IMR-90 (cell line): Measurements from ENCODE around the gene RFX2. TPM values are rescaled to one million over a fixed set of nuclear protein-coding genes. Genes with fewer than 3 reads are reported as not detected.

Source experiments
- ATAC-seq: fragments of 200-7000 bp; cut with Tn5 transposase; 2 replicates; pipeline ENCODE4 v1.9.1; 2020; ENCODE audit warnings: low read depth, mild to moderate bottlenecking, moderate library complexity
- BruUV-seq: library from RNA; stranded (reverse); fragments of 400-500 nt; replicated peaks from 2 replicates; lab custom pipeline; 2021; lab: Mats Ljungman, UMichigan
- CTCF ChIA-PET: fragments of 300-600 bp; formaldehyde crosslinking; extraction: SDS; loops from one replicate; lab custom pipeline; 2021; ENCODE audit warnings: antibody characterized with exemption; lab: Yijun Ruan, JAX
- POLR2A ChIA-PET: fragments of 300-600 bp; sonication (Branson Sonifier 250); formaldehyde crosslinking; loops from one replicate; lab custom pipeline; 2022; ENCODE audit warnings: antibody characterized with exemption; ENCODE audit not compliant: unreplicated experiment; lab: Charles Lee
- DNase-seq: peaks from one replicate; pipeline ENCODE4 v3.0.0; 2013
- H2AFZ ChIP-seq: replicated peaks from 2 replicates; pipeline ENCODE3; 2013; ENCODE audit warnings: low read length, mild to moderate bottlenecking; ENCODE audit not compliant: poor library complexity
- H2AK5ac ChIP-seq: 2 replicates; pipeline ENCODE4 v1.6.1; 2013; ENCODE audit warnings: low read depth, low read length, inconsistent platforms
- H2AK9ac ChIP-seq: replicated peaks from 2 replicates; pipeline ENCODE3; 2013; ENCODE audit warnings: mild to moderate bottlenecking, low read depth, low read length, moderate library complexity; ENCODE audit not compliant: poor library complexity
- H2BK120ac ChIP-seq: 2 replicates; pipeline ENCODE4 v1.6.1; 2013; ENCODE audit warnings: low read depth, low read length, inconsistent platforms
- H2BK15ac ChIP-seq: 3 replicates; pipeline ENCODE4 v1.6.1; 2013; ENCODE audit warnings: low read depth, low read length, inconsistent platforms
- H2BK20ac ChIP-seq: 2 replicates; pipeline ENCODE4 v1.6.1; 2013; ENCODE audit warnings: low read depth, mild to moderate bottlenecking, inconsistent platforms, low read length, moderate library complexity
- H2BK5ac ChIP-seq: 2 replicates; pipeline ENCODE4 v1.6.1; 2013; ENCODE audit warnings: mild to moderate bottlenecking, low read depth, low read length, inconsistent platforms; ENCODE audit not compliant: poor library complexity, severe bottlenecking
- H3K14ac ChIP-seq: replicated peaks from 2 replicates; pipeline ENCODE4 v1.6.1; 2013; ENCODE audit warnings: low read depth, low read length, inconsistent platforms
- H3K18ac ChIP-seq: 2 replicates; pipeline ENCODE4 v1.6.1; 2013; ENCODE audit warnings: low read depth, low read length, control low read depth
- H3K23ac ChIP-seq: 2 replicates; pipeline ENCODE4 v1.6.1; 2013; ENCODE audit warnings: low read depth, low read length, inconsistent platforms
- H3K27ac ChIP-seq: 2 replicates; pipeline ENCODE4 v1.5.1; 2013; ENCODE audit warnings: mild to moderate bottlenecking, control low read depth, low read length; ENCODE audit not compliant: insufficient read depth
- H3K27me3 ChIP-seq: 2 replicates; pipeline ENCODE4 v1.6.1; 2013; ENCODE audit warnings: low read length; ENCODE audit not compliant: control insufficient read depth, insufficient read depth
- H3K36me3 ChIP-seq: 2 replicates; pipeline ENCODE4 v1.6.1; 2013; ENCODE audit warnings: low read length, mixed read lengths; ENCODE audit not compliant: control insufficient read depth, insufficient read depth
- H3K4ac ChIP-seq: 2 replicates; pipeline ENCODE4 v1.6.1; 2013; ENCODE audit warnings: low read depth, low read length, inconsistent platforms
- H3K4me1 ChIP-seq: 2 replicates; pipeline ENCODE4 v1.6.1; 2013; ENCODE audit warnings: low read length, mixed read lengths; ENCODE audit not compliant: control insufficient read depth, insufficient read depth
- H3K4me2 ChIP-seq: 2 replicates; pipeline ENCODE4 v1.6.1; 2013; ENCODE audit warnings: low read depth, mild to moderate bottlenecking, control low read depth, low read length, moderate library complexity
- H3K4me3 ChIP-seq: 2 replicates; pipeline ENCODE4 v1.5.1; 2013; ENCODE audit warnings: low read depth, mild to moderate bottlenecking, control low read depth, low read length, moderate library complexity; ENCODE audit not compliant: insufficient read depth
- H3K56ac ChIP-seq: 2 replicates; pipeline ENCODE4 v1.6.1; 2013; ENCODE audit warnings: low read length, inconsistent platforms; ENCODE audit not compliant: insufficient read depth; ENCODE audit errors: extremely low read depth
- H3K79me1 ChIP-seq, 2 experiments: 2 replicates each; pipeline ENCODE4 v1.6.1; 2013; ENCODE audit warnings: low read length in 2 of 2, inconsistent platforms in 1 of 2, low read depth in 1 of 2
- H3K9ac ChIP-seq: 2 replicates; pipeline ENCODE4 v1.6.1; 2013; ENCODE audit warnings: low read depth, low read length, control low read depth
- H3K9me1 ChIP-seq: 2 replicates; pipeline ENCODE4 v1.6.1; 2013; ENCODE audit warnings: low read length, inconsistent platforms; ENCODE audit not compliant: insufficient read depth
- H3K9me3 ChIP-seq: 2 replicates; pipeline ENCODE4 v1.6.1; 2013; ENCODE audit warnings: low read length; ENCODE audit not compliant: control insufficient read depth, insufficient read depth
- H4K20me1 ChIP-seq: 2 replicates; pipeline ENCODE4 v1.6.1; 2013; ENCODE audit warnings: low read length, inconsistent platforms; ENCODE audit not compliant: insufficient read depth
- H4K5ac ChIP-seq: 2 replicates; pipeline ENCODE4 v1.6.1; 2013; ENCODE audit warnings: mild to moderate bottlenecking, low read depth, low read length, control low read depth
- H4K8ac ChIP-seq, 2 experiments: 2 replicates each; pipeline ENCODE4 v1.6.1; 2013; ENCODE audit warnings: low read depth in 2 of 2, low read length in 2 of 2, control low read depth in 1 of 2, inconsistent platforms in 1 of 2
- H4K91ac ChIP-seq: 2 replicates; pipeline ENCODE4 v1.6.1; 2013; ENCODE audit warnings: low read depth, low read length, inconsistent platforms; ENCODE audit not compliant: insufficient read depth
- BHLHE40 ChIP-seq: fragments of 150-350 bp; IDR thresholded peaks from 2 replicates; pipeline ENCODE4 v1.6.1; 2016; ENCODE audit warnings: mild to moderate bottlenecking, low read depth, low read length
- CEBPB ChIP-seq: IDR thresholded peaks from 2 replicates; pipeline ENCODE4 v1.6.1; 2012; ENCODE audit warnings: low read depth, low read length, improper control_type of control experiment
- CHD1 ChIP-seq: IDR thresholded peaks from 2 replicates; pipeline ENCODE4 v1.6.1; 2012; ENCODE audit warnings: low read depth, low read length, improper control_type of control experiment
- FOS ChIP-seq: fragments of 150-350 bp; IDR thresholded peaks from 2 replicates; pipeline ENCODE4 v1.6.1; 2016; ENCODE audit warnings: low read depth, low read length
- MAFK ChIP-seq: IDR thresholded peaks from 2 replicates; pipeline ENCODE4 v1.6.1; 2012; ENCODE audit warnings: low read depth, low read length, improper control_type of control experiment
- MAZ ChIP-seq: IDR thresholded peaks from 2 replicates; pipeline ENCODE4 v1.6.1; 2012; ENCODE audit warnings: low read depth, mild to moderate bottlenecking, low read length, improper control_type of control experiment, moderate library complexity, borderline replicate concordance
- MXI1 ChIP-seq: IDR thresholded peaks from 2 replicates; pipeline ENCODE4 v1.6.1; 2012; ENCODE audit warnings: low read depth, mild to moderate bottlenecking, low read length, moderate library complexity, borderline replicate concordance
- POLR2A ChIP-seq: IDR thresholded peaks from 2 replicates; pipeline ENCODE4 v1.6.1; 2012; ENCODE audit warnings: mild to moderate bottlenecking, low read depth, low read length
- RAD21 ChIP-seq: IDR thresholded peaks from 2 replicates; pipeline ENCODE4 v1.6.1; 2012; ENCODE audit warnings: low read length, improper control_type of control experiment
- RCOR1 ChIP-seq: IDR thresholded peaks from 2 replicates; pipeline ENCODE4 v1.6.1; 2012; ENCODE audit warnings: mild to moderate bottlenecking, low read length, improper control_type of control experiment; ENCODE audit not compliant: insufficient replicate concordance
- RFX5 ChIP-seq: IDR thresholded peaks from 2 replicates; pipeline ENCODE4 v1.8.0; 2012; ENCODE audit warnings: low read depth, mild to moderate bottlenecking, low read length, moderate library complexity
- SMC3 ChIP-seq: fragments of 150-350 bp; IDR thresholded peaks from 2 replicates; pipeline ENCODE4 v1.6.1; 2016; ENCODE audit warnings: low read depth, mild to moderate bottlenecking, antibody characterized with exemption, low read length, moderate library complexity
- WGBS, 2 experiments: methylation state at CpG; one replicate each; pipeline versions ENCODE4 v1.1.5 to v1.1.7; 2013; ENCODE audit warnings: missing lambda C conversion rate in 2 of 2; ENCODE audit not compliant: insufficient read length in 1 of 2; ENCODE audit errors: extremely low coverage in 2 of 2; 5-methylcytosine and 5-hydroxymethylcytosine counted together
- dilution Hi-C: fragments of 300-500 bp; cut with HindIII; formaldehyde crosslinking; loops from one replicate; pipeline ENCODE4 v1.14.3; 2018; ENCODE audit warnings: low sequenced_read_pairs; ENCODE audit not compliant: unreplicated experiment
- in situ Hi-C: fragments of 300-500 bp; cut with MboI; formaldehyde crosslinking; loops from 3 replicates; pipeline ENCODE4 v1.14.3; 2019; ENCODE audit warnings: low sequenced_read_pairs, inconsistent platforms, mixed read lengths
- intact Hi-C: fragments of 100-400 bp; cut with micrococcal nuclease; formaldehyde crosslinking; loops from 2 replicates; pipeline ENCODE4 v1.10.0; 2022
- polyA plus RNA-seq, 3 experiments: library from polyadenylated mRNA; depleted of rRNA; stranded (reverse); fragments of >200 nt; gene quantifications; 2 replicates each; pipeline ENCODE4 v1.2.3, GENCODE V29; 2012; ENCODE audit warnings: low replicate concordance in 1 of 3
- total RNA-seq: library from RNA; depleted of rRNA; stranded (reverse); fragments of >200 nt; gene quantifications from 2 replicates; pipeline ENCODE4 v1.2.3, GENCODE V29; 2012
- TF ChIP-seq, protein P1 (sequence below): fragments of 150-350 bp; IDR thresholded peaks from 2 replicates; pipeline ENCODE4 v1.6.1; 2017; ENCODE audit warnings: mild to moderate bottlenecking, antibody characterized with exemption, low read length, low read depth
- TF ChIP-seq, protein P2 (sequence below): conservative IDR thresholded peaks from 2 replicates; pipeline ENCODE4 v1.5.1; 2012; ENCODE audit warnings: mild to moderate bottlenecking, low read depth, low read length, improper control_type of control experiment
- TF ChIP-seq, protein P3 (sequence below): fragments of 150-350 bp; IDR thresholded peaks from 2 replicates; pipeline ENCODE4 v1.6.1; 2016; ENCODE audit warnings: low read depth, mild to moderate bottlenecking, low read length, moderate library complexity, borderline replicate concordance

Gene RFX2
- total and polyA plus RNA-seq, 2 of the 4 experiments (the other 2 are of a cell fraction), result 2.2 to 4.9 TPM

DNA sequence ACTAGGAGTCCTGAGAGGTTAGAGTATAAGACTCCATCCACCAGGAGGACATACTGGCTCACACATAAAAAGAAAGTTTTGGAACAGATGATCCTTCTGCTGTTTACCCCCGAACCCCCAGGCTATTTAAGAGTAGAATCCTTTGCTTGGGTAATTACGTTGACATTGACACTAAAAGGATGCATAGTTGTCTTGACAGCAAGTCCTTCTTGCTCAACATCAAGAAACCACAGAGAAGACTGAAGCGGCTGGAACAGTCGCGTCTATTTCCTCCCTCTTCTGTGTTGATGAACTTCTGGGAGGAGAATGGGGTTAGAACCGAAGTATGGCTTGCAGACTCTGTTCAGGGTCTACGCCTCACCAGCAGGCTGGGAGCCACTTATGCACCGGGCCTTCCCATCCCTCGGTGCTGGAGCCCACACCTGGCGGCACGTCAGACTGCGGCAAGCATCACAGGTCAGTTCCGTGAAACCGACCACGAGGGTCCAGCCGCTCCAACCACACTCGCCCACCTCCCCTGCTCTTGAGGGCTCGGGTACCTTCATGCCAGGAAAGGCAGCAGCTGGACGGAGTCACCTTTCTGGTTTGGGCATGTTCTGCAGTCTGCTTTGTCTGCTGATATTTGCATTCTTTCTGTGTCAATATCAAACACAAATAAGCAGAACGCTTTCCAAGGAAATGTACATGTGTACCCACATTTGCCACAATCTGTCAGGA lies 90.0 kb downstream of the RFX2 start:
- Histone ChIP-seq H2BK15ac (no peak overlapping the region), H2AK5ac (no peak overlapping the region), H2AK9ac (no peak overlapping the region), H3K9me1 (peaks cover 4% of the 10 kb centered on the region; the same call in 1 of the 2 replicates), H2BK5ac (no peak overlapping the region), H2BK120ac (no peak overlapping the region), H3K4me2 (no peak overlapping the region), H2AFZ (no peak overlapping the region), H3K23ac (no peak overlapping the region), H3K4ac (no peak overlapping the region), H3K9me3 (no peaks in the 10 kb centered on the region), H2BK20ac (no peak overlapping the region), H3K27me3 (no peaks in the 10 kb centered on the region), H3K18ac (no peak overlapping the region), H3K14ac (no peak overlapping the region), H4K20me1 (no peaks in the 10 kb centered on the region), H4K8ac (no peak overlapping the region), H3K79me1 (no peaks in the 10 kb centered on the region), H3K36me3 (no peaks in the 10 kb centered on the region), H3K4me3 (no peak overlapping the region), H3K27ac (no peak overlapping the region), H3K4me1 (peaks cover 9% of the 10 kb centered on the region), H4K5ac (no peak overlapping the region), H3K56ac (no peak overlapping the region), H4K91ac (no peak overlapping the region), H3K9ac (no peak overlapping the region)
- intact Hi-C loops, result loop anchor here (5.0 kb wide), 1 partner anchor 218 kb away; no protein-coding TSS in a partner anchor
- DNase-seq (no peak), ATAC-seq (no peak)
- in situ Hi-C loops, result loop anchor here (10.0 kb wide), 1 partner anchor 216 kb away; the partner anchor contains the start of gene NRTN
- no TSS peak for BruUV-seq
- ChIA-PET CTCF (no interaction called here), POLR2A (no interaction called here)
- dilution Hi-C loops, result no loop called here
- TF ChIP-seq, protein P1, sequence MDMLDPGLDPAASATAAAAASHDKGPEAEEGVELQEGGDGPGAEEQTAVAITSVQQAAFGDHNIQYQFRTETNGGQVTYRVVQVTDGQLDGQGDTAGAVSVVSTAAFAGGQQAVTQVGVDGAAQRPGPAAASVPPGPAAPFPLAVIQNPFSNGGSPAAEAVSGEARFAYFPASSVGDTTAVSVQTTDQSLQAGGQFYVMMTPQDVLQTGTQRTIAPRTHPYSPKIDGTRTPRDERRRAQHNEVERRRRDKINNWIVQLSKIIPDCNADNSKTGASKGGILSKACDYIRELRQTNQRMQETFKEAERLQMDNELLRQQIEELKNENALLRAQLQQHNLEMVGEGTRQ, result no peak
- TF ChIP-seq RAD21 (no peak), MAFK (no peak), SMC3 (no peak), BHLHE40 (no peak), MAZ (no peak), RFX5 (no peak), FOS (no peak), CHD1 (no peak), RCOR1 (no peak), CEBPB (no peak), POLR2A (no peak), MXI1 (no peak)
- TF ChIP-seq, protein P2, sequence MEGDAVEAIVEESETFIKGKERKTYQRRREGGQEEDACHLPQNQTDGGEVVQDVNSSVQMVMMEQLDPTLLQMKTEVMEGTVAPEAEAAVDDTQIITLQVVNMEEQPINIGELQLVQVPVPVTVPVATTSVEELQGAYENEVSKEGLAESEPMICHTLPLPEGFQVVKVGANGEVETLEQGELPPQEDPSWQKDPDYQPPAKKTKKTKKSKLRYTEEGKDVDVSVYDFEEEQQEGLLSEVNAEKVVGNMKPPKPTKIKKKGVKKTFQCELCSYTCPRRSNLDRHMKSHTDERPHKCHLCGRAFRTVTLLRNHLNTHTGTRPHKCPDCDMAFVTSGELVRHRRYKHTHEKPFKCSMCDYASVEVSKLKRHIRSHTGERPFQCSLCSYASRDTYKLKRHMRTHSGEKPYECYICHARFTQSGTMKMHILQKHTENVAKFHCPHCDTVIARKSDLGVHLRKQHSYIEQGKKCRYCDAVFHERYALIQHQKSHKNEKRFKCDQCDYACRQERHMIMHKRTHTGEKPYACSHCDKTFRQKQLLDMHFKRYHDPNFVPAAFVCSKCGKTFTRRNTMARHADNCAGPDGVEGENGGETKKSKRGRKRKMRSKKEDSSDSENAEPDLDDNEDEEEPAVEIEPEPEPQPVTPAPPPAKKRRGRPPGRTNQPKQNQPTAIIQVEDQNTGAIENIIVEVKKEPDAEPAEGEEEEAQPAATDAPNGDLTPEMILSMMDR, result no peak
- TF ChIP-seq, protein P3, sequence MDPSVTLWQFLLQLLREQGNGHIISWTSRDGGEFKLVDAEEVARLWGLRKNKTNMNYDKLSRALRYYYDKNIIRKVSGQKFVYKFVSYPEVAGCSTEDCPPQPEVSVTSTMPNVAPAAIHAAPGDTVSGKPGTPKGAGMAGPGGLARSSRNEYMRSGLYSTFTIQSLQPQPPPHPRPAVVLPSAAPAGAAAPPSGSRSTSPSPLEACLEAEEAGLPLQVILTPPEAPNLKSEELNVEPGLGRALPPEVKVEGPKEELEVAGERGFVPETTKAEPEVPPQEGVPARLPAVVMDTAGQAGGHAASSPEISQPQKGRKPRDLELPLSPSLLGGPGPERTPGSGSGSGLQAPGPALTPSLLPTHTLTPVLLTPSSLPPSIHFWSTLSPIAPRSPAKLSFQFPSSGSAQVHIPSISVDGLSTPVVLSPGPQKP, result no peak
- WGBS, 2 experiments, result 95% methylated on average over 11 of the region's 20 CpGs; no CpG with 5 or more reads in 1 of the 2 experiments
